ENCODE data around the gene TRPT1.

TRPT1 gene

GRCh38 chr11:64211181-64211872 lies 14.7 kb downstream of the TRPT1 start:
- no peak overlapping the region for H3K4me3 ChIP-seq (replicated peaks in 1 of 2; ENCODE audit: low read depth in 2 of 2, low read length in 2 of 2)
- no peak for TF ChIP-seq CTCF (IDR thresholded peaks at IDR 0.05; ENCODE audit: low read depth, low read length)
- no peak for DNase-seq (ENCODE audit: low read depth in 2 of 2)

- TF ChIP-seq CTCF (IDR thresholded peaks at IDR 0.05; ENCODE audit: low read depth, low read length) = no peak
- H3K4me3 ChIP-seq (replicated peaks in 1 of 2; ENCODE audit: low read depth in 2 of 2, low read length in 2 of 2) = no peak overlapping the region
- no peak for DNase-seq (ENCODE audit: low read depth in 2 of 2)
Measured at GRCh38 chr11:64210301-64211020, 15.5 kb downstream of the TRPT1 start.

GRCh38 chr11:64209563-64209843 lies 16.5 kb downstream of the TRPT1 start:
- no peak overlapping the region for H3K4me3 ChIP-seq (replicated peaks in 1 of 2; ENCODE audit: low read depth in 2 of 2, low read length in 2 of 2)
- no peak for DNase-seq (ENCODE audit: low read depth in 2 of 2)
- no peak for TF ChIP-seq CTCF (IDR thresholded peaks at IDR 0.05; ENCODE audit: low read depth, low read length)

GRCh38 chr11:64208796-64209562 lies 17.0 kb downstream of the TRPT1 start:
- DNase-seq (ENCODE audit: low read depth in 2 of 2) = no peak
- no peak overlapping the region for H3K4me3 ChIP-seq (replicated peaks in 1 of 2; ENCODE audit: low read depth in 2 of 2, low read length in 2 of 2)
- TF ChIP-seq CTCF (IDR thresholded peaks at IDR 0.05; ENCODE audit: low read depth, low read length) = no peak

GRCh38 chr11:64208086-64208795 lies 17.7 kb downstream of the TRPT1 start:
- no peak for TF ChIP-seq CTCF (IDR thresholded peaks at IDR 0.05; ENCODE audit: low read depth, low read length)
- no peak for DNase-seq (ENCODE audit: low read depth in 2 of 2)
- H3K4me3 ChIP-seq (replicated peaks in 1 of 2; ENCODE audit: low read depth in 2 of 2, low read length in 2 of 2) = peak overlapping the region in 1 of 2 donors; percentile 30

GRCh38 chr11:64207256-64208085 lies 18.5 kb downstream of the TRPT1 start:
- H3K4me3 ChIP-seq (replicated peaks in 1 of 2; ENCODE audit: low read depth in 2 of 2, low read length in 2 of 2) = peak overlapping the region in 1 of 2 donors; percentile 30
- no peak for TF ChIP-seq CTCF (IDR thresholded peaks at IDR 0.05; ENCODE audit: low read depth, low read length)
- peak; percentile 79 to 90 for DNase-seq (ENCODE audit: low read depth in 2 of 2)
